ENCODE data around the gene SARNP. TPM values are rescaled to one million over a fixed set of nuclear protein-coding genes. Genes with fewer than 3 reads are reported as not detected.

SARNP gene
- total RNA-seq, 4 donors from 2014 or later = 32.0 to 45.8 (median 40.1) TPM

DNA sequence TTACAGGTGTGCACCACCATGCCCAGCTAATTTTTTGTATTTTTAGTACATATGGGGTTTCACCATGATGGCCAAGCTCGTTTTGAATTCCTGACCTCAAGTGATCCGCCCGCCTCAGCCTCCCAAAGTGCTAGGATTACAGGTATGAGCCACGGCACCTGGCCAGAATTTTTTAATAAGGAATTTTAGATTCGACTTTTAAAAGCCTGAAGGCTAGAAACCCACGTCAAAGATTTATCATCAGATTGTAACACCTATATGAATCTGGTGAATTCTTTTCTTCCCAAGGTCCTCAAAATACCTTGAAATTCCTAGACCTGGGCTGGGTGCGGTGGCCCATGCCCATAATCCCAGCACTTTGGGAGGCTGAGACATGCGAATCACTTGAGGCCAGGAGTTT lies 43.9 kb upstream of the SARNP start:
- H3K36me3 ChIP-seq = no peaks in the 10 kb centered on the region
- peak in 1 of 2 donors; percentile 19 for DNase-seq (ENCODE audit: low spot score in 2 of 2)
- 91% methylated on average over 8 of the region's 8 CpGs for WGBS
- no peak overlapping the region for H3K4me3 ChIP-seq
- TF ChIP-seq EP300 (IDR thresholded peaks at IDR 0.05) (no peak), POLR2A (IDR thresholded peaks at IDR 0.05) (no peak), POLR2AphosphoS5 (IDR thresholded peaks at IDR 0.05) (no peak)
- TF ChIP-seq, protein P1, sequence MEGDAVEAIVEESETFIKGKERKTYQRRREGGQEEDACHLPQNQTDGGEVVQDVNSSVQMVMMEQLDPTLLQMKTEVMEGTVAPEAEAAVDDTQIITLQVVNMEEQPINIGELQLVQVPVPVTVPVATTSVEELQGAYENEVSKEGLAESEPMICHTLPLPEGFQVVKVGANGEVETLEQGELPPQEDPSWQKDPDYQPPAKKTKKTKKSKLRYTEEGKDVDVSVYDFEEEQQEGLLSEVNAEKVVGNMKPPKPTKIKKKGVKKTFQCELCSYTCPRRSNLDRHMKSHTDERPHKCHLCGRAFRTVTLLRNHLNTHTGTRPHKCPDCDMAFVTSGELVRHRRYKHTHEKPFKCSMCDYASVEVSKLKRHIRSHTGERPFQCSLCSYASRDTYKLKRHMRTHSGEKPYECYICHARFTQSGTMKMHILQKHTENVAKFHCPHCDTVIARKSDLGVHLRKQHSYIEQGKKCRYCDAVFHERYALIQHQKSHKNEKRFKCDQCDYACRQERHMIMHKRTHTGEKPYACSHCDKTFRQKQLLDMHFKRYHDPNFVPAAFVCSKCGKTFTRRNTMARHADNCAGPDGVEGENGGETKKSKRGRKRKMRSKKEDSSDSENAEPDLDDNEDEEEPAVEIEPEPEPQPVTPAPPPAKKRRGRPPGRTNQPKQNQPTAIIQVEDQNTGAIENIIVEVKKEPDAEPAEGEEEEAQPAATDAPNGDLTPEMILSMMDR (IDR thresholded peaks at IDR 0.05) = no peak
- H3K4me1 ChIP-seq = no peaks in the 10 kb centered on the region
- peaks cover 3% of the 10 kb centered on the region for H3K9me3 ChIP-seq
- no peaks in the 10 kb centered on the region for H3K27me3 ChIP-seq
- no peak overlapping the region for H3K27ac ChIP-seq

DNA sequence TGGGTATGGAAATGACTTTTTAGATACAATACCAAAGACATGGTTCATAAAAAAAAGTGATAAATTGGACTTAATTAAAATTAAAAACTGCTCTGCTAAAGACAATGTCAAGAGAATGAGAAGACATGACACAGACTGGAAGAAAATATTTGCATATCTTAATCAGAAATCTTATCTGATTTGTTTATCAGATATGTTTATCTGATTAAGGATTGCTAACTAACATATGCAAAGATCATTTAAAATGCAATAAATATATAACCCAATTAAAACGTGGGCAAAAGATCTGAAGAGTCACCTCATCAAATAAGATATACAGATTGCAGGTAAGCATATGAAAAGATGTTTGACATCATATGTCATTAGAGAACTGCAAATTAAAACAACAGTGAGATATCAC lies 35.2 kb upstream of the SARNP start:
- Histone ChIP-seq H3K27ac (no peak overlapping the region), H3K9me3 (no peaks in the 10 kb centered on the region), H3K4me3 (no peak overlapping the region), H3K4me1 (peaks cover 16% of the 10 kb centered on the region), H3K36me3 (no peaks in the 10 kb centered on the region), H3K27me3 (no peaks in the 10 kb centered on the region)
- WGBS = 63% methylated on average over 1 of the region's 1 CpG
- DNase-seq (ENCODE audit: low spot score in 2 of 2) = no peak
- no peak for TF ChIP-seq POLR2AphosphoS5 (IDR thresholded peaks at IDR 0.05)
- no peak for TF ChIP-seq POLR2A (IDR thresholded peaks at IDR 0.05)
- no peak for TF ChIP-seq EP300 (IDR thresholded peaks at IDR 0.05)
- TF ChIP-seq, protein P1 (IDR thresholded peaks at IDR 0.05) = no peak

DNA sequence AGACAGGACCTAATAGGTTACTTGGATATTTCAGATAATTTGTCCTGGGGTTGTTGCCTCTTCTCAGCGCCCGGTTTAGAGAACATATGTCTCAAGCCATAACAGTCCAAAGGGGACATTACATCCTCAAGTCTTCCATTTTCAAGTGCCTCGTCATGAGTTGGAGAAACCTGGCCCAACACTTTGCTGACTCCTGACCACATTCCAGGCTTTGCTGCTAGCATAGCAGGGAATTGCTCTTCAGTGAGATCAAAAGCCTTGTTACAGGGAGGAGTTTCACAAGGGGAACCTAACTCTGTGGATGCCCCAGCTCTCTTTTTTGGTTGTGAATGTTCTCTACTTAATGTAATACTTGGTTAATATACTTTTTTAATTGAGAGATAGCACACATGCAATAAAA lies 33.4 kb upstream of the SARNP start:
- no peaks in the 10 kb centered on the region for H3K9me3 ChIP-seq
- no peak overlapping the region for H3K4me3 ChIP-seq
- no peaks in the 10 kb centered on the region for H3K27me3 ChIP-seq
- H3K4me1 ChIP-seq = peaks cover 31% of the 10 kb centered on the region
- no peak for TF ChIP-seq POLR2A (IDR thresholded peaks at IDR 0.05)
- TF ChIP-seq, protein P1 (IDR thresholded peaks at IDR 0.05) = no peak
- no peak for TF ChIP-seq EP300 (IDR thresholded peaks at IDR 0.05)
- no peak for TF ChIP-seq POLR2AphosphoS5 (IDR thresholded peaks at IDR 0.05)
- H3K27ac ChIP-seq = no peak overlapping the region
- H3K36me3 ChIP-seq = no peaks in the 10 kb centered on the region
- peak in 1 of 2 donors; percentile 28 for DNase-seq (ENCODE audit: low spot score in 2 of 2)
- WGBS = 86% methylated on average over 3 of the region's 3 CpGs

DNA sequence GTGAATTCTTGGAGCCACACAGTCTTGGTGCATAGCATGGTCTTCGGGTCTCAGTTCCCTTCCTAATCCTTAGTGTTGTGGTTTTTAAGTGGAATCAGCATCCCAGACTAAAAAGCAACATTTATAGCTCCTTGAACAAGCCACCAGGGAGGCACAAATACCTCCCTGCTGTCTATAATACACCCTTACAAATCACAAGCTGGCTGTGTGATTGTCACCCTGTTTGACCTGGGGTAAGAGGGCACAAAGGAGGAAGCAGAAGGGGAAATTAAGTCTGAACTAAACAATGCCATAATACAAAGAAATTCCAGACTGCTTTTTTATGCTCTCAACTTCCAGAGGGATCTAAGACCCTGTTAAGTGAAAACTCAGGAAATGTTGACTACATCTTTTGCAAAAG lies 32.9 kb upstream of the SARNP start:
- no peak for DNase-seq (ENCODE audit: low spot score in 2 of 2)
- Histone ChIP-seq H3K27me3 (no peaks in the 10 kb centered on the region), H3K4me3 (no peak overlapping the region), H3K36me3 (no peaks in the 10 kb centered on the region), H3K4me1 (peaks cover 36% of the 10 kb centered on the region), H3K9me3 (no peaks in the 10 kb centered on the region), H3K27ac (no peak overlapping the region)
- TF ChIP-seq, protein P1 (IDR thresholded peaks at IDR 0.05) = no peak
- no peak for TF ChIP-seq POLR2A (IDR thresholded peaks at IDR 0.05)
- TF ChIP-seq EP300 (IDR thresholded peaks at IDR 0.05) = no peak
- no peak for TF ChIP-seq POLR2AphosphoS5 (IDR thresholded peaks at IDR 0.05)
- WGBS = 40% methylated on average over 1 of the region's 1 CpG

DNA sequence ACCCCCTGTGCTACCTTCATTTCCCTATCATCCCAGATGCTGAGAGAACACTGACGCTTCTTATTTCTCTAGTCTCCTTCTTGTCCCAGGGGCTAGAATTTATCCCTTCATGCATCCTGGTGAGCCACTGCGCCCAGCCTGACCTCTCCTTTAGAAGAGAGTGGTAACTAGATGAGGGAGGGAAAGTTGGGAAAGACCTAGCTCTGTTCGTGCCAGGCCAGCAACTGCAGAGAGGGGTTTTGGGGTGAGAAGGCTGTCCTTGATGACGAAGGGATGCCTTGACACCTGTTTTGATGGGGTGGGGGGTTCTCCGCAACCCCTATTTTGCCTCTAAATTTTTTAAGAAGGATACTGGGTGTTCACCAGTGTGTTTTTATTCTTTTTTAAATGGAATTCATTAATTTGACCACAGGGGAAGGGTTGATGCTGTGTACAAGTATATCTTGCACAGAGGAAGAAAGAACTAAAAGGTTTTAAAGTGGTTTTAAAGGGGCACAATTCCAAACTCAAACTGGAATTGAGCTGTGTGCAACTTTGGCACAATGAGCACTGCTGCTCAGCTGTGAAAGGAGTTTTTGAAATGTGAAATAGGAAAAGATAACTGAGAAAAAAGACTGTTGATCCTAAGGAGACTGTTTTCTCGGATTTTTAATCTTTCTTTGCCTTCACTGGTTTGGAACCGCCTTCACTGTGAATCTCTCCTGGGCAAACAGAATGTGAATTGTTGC lies 32.3 kb upstream of the SARNP start:
- Histone ChIP-seq H3K27ac (peak overlapping the region; percentile 97), H3K4me3 (no peak overlapping the region), H3K4me1 (peaks cover 36% of the 10 kb centered on the region), H3K27me3 (no peaks in the 10 kb centered on the region), H3K36me3 (no peaks in the 10 kb centered on the region), H3K9me3 (no peaks in the 10 kb centered on the region)
- TF ChIP-seq EP300 (IDR thresholded peaks at IDR 0.05) = no peak
- no peak for TF ChIP-seq POLR2AphosphoS5 (IDR thresholded peaks at IDR 0.05)
- TF ChIP-seq, protein P1 (IDR thresholded peaks at IDR 0.05) = no peak
- TF ChIP-seq POLR2A (IDR thresholded peaks at IDR 0.05) = no peak
- peak in 1 of 2 donors; percentile 64 for DNase-seq (ENCODE audit: low spot score in 2 of 2)
- WGBS = 82% methylated on average over 7 of the region's 7 CpGs
